Gastrocnemius medialis (tissue), 4 donors: ENCODE results near the gene CLSTN1. TPM values are rescaled to one million over a fixed set of nuclear protein-coding genes. Genes with fewer than 3 reads are reported as not detected.
A peak's percentile ranks its signal among the peaks of the same experiment; 100 is the strongest.

Experiments used
- ATAC-seq, 2 donors: fragments of 150-250 bp; one replicate each; pipeline ENCODE4 v1.9.1; 2016
- DNase-seq, 2 donors: peaks; one replicate each; pipeline ENCODE4 v3.0.0-alpha.2; 2019
- H3K27ac ChIP-seq, 4 donors: fragments of 200-600 bp; sonication (generic); 1 replicate in 1 of 4; 2 replicates in 3 of 4; pipeline ENCODE4 v1.5.1; 2016 to 2018; ENCODE audit warnings: mild to moderate bottlenecking in 2 of 4, moderate library complexity in 1 of 4
- H3K27me3 ChIP-seq, 3 donors: fragments of 200-600 bp; sonication (generic) in 2 of 3; 1 replicate in 1 of 3; 2 replicates in 2 of 3; pipeline versions ENCODE4 v1.5.1 to v1.6.0; 2016 to 2019; ENCODE audit warnings: mild to moderate bottlenecking in 1 of 3, moderate library complexity in 1 of 3
- H3K36me3 ChIP-seq, 2 donors: fragments of 200-600 bp; sonication (generic) in 1 of 2; one replicate each; pipeline ENCODE4 v1.5.1; 2017 to 2018
- H3K4me1 ChIP-seq, 2 donors: fragments of 200-600 bp; sonication (generic) in 1 of 2; one replicate each; pipeline ENCODE4 v1.5.1; 2016 to 2017; ENCODE audit warnings: mild to moderate bottlenecking in 2 of 2
- H3K4me3 ChIP-seq, 4 donors: fragments of 200-600 bp; sonication (generic) in 3 of 4; 1 replicate in 1 of 4; 2 replicates in 3 of 4; pipeline ENCODE4 v1.5.1; 2016 to 2019; ENCODE audit warnings: mild to moderate bottlenecking in 2 of 4
- H3K9me3 ChIP-seq, 3 donors: fragments of 200-600 bp; sonication (generic) in 2 of 3; 1 replicate in 1 of 3; 2 replicates in 2 of 3; pipeline ENCODE4 v1.5.1; 2016 to 2019
- CTCF ChIP-seq, 5 experiments: fragments of 450-650 bp in 3 of 5; fragments of 200-600 bp in 2 of 5; sonication (generic) in 2 of 5; IDR thresholded peaks in 4 of 5; conservative IDR thresholded peaks in 1 of 5; 1 replicate in 4 of 5; 2 replicates in 1 of 5; pipeline ENCODE4 v1.5.1; 2016 to 2019; ENCODE audit warnings: antibody characterized with exemption in 5 of 5, mild to moderate bottlenecking in 3 of 5, moderate library complexity in 3 of 5
- POLR2A ChIP-seq, 2 donors: fragments of 450-650 bp; IDR thresholded peaks; one replicate each; pipeline ENCODE4 v1.6.1; 2017; ENCODE audit warnings: antibody characterized with exemption in 2 of 2, mild to moderate bottlenecking in 2 of 2, moderate library complexity in 2 of 2
- in situ Hi-C, 4 donors: fragments of 200-750 bp; cut with MboI; loops; one replicate each; pipeline versions ENCODE4 v1.15.0 to v1.8.0; 2017; ENCODE audit warnings: low sequenced_read_pairs in 4 of 4
- intact Hi-C: fragments of 100-400 bp; cut with DNase I; formaldehyde crosslinking; loops from one replicate; pipeline ENCODE4 v1.15.1; 2023; ENCODE audit warnings: low total_unique reads
- total RNA-seq, 4 donors: library from RNA; depleted of rRNA; stranded (reverse); fragments of >200 nt; gene quantifications; one replicate each; pipeline versions ENCODE4 v1.1.0 to v1.2.3, GENCODE V29; 2016

The CLSTN1 gene
- total RNA-seq, 4 donors from 2014 or later: 8.5 to 25.7 (median 22.0) TPM

DNA sequence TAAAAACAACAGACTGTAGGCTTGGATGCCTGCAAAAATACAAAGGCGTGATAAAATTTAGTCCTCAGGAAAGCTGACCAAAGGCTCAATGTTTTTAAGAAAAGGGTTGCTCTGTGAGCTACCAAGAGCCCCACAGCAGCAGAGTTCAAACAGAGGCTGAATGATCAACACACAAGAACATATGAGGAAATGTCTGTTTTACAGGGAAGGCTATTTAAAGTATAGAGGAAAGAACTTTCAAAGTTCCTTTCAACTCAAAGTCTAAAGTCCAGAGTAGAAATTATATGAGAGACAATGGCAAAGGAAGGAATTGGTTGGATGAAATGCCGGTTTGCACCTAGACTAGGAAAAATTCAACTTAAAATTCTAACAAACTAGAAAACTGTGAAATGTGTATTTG lies 8.6 kb downstream of the CLSTN1 start:
- Histone ChIP-seq H3K9me3 (no peaks in the 10 kb centered on the region), H3K36me3 (no peaks in the 10 kb centered on the region), H3K27me3 (no peaks in the 10 kb centered on the region), H3K4me1 (peaks cover 15 to 22% of the 10 kb centered on the region in 2 donors), H3K27ac (no peak overlapping the region), H3K4me3 (no peak overlapping the region)
- intact Hi-C loops (no loop called here), in situ Hi-C loops (no loop called here)
- TF ChIP-seq POLR2A (IDR thresholded peaks at IDR 0.05) (no peak), CTCF (IDR thresholded peaks at IDR 0.05 in 4 of 5, conservative IDR thresholded peaks at IDR 0.05 in 1 of 5) (no peak)
- ATAC-seq: no peak
- DNase-seq: no peak

DNA sequence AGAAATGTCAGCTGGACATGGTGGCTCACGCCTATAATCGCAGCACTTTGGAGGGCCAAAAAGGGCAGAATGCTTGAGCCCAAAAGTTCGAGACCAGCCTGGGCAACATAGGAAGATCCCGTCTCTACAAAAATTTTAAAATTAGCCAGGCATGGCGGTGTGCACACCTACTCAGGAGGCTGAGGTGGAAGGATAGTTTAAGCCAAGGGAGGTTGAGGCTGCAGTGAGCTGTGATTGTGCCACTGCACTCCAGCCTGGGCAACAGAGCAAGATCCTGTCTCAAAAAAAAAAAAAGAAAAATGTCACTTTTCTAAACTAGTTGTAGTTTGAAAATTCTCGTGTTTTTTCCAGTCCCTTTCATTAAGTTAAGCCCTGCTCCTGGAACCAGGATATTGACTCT lies 9.1 kb downstream of the CLSTN1 start:
- Histone ChIP-seq H3K9me3 (no peaks in the 10 kb centered on the region), H3K27me3 (no peaks in the 10 kb centered on the region), H3K4me3 (no peak overlapping the region), H3K4me1 (peaks cover 15 to 17% of the 10 kb centered on the region in 2 donors), H3K27ac (no peak overlapping the region), H3K36me3 (no peaks in the 10 kb centered on the region)
- in situ Hi-C loops: no loop called here
- no peak for DNase-seq
- TF ChIP-seq POLR2A (IDR thresholded peaks at IDR 0.05) (no peak), CTCF (IDR thresholded peaks at IDR 0.05 in 4 of 5, conservative IDR thresholded peaks at IDR 0.05 in 1 of 5) (no peak)
- ATAC-seq: no peak
- intact Hi-C loops: no loop called here

GRCh38 chr1:9811239-9811966 lies 12.4 kb downstream of the CLSTN1 start:
- Histone ChIP-seq H3K27me3 (no peaks in the 10 kb centered on the region), H3K4me1 (peaks cover 15 to 26% of the 10 kb centered on the region in 2 donors), H3K27ac (no peak overlapping the region), H3K4me3 (no peak overlapping the region), H3K9me3 (no peaks in the 10 kb centered on the region), H3K36me3 (no peaks in the 10 kb centered on the region)
- in situ Hi-C loops (no loop called here), intact Hi-C loops (no loop called here)
- no peak for DNase-seq
- peak in 1 of 2 donors; percentile 21 for ATAC-seq
- TF ChIP-seq CTCF (IDR thresholded peaks at IDR 0.05 in 4 of 5, conservative IDR thresholded peaks at IDR 0.05 in 1 of 5) (no peak), POLR2A (IDR thresholded peaks at IDR 0.05) (no peak)

- H3K9me3 ChIP-seq: no peaks in the 10 kb centered on the region
- H3K36me3 ChIP-seq: no peaks in the 10 kb centered on the region
- in situ Hi-C loops (no loop called here), intact Hi-C loops (no loop called here)
- no peaks in the 10 kb centered on the region for H3K27me3 ChIP-seq
- ATAC-seq (no peak), DNase-seq (no peak)
- H3K4me1 ChIP-seq: peaks cover 12 to 30% of the 10 kb centered on the region in 2 donors
- H3K4me3 ChIP-seq: no peak overlapping the region
- TF ChIP-seq CTCF (IDR thresholded peaks at IDR 0.05 in 4 of 5, conservative IDR thresholded peaks at IDR 0.05 in 1 of 5) (no peak), POLR2A (IDR thresholded peaks at IDR 0.05) (no peak)
- no peak overlapping the region for H3K27ac ChIP-seq
Measured at GRCh38 chr1:9809100-9809510, 14.7 kb downstream of the CLSTN1 start.

DNA sequence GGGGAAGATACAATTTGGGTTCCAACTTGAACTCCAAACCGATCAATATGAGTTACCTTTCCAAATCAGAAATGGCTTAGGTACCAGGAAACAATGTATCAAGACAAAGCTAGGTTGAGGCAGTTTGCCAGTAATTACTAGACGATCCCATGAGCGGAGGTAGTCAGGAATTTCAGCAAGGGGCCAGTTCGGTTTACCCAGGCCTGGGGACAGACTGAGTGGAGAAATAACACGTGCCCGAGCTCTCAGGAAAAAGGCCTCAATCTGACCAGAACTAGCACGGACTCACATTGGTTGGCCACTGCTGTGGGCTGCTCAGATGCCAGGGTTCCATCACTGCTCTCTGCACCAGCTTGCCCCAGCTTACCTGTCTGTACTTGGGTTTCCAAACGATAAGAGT lies 15.3 kb downstream of the CLSTN1 start:
- no peaks in the 10 kb centered on the region for H3K27me3 ChIP-seq
- H3K4me1 ChIP-seq: peaks cover 12 to 30% of the 10 kb centered on the region in 2 donors
- DNase-seq: no peak
- TF ChIP-seq CTCF (IDR thresholded peaks at IDR 0.05 in 4 of 5, conservative IDR thresholded peaks at IDR 0.05 in 1 of 5): no peak
- no peaks in the 10 kb centered on the region for H3K9me3 ChIP-seq
- no peak for ATAC-seq
- in situ Hi-C loops (no loop called here), intact Hi-C loops (no loop called here)
- H3K27ac ChIP-seq: no peak overlapping the region
- H3K36me3 ChIP-seq: no peaks in the 10 kb centered on the region
- no peak overlapping the region for H3K4me3 ChIP-seq
